Body of pancreas (tissue), 4 donors: ENCODE data around the gene MBTPS1. TPM values are rescaled to one million over a fixed set of nuclear protein-coding genes. Genes with fewer than 3 reads are reported as not detected.

Experiments
- ATAC-seq: fragments of 150-250 bp; one replicate; pipeline ENCODE4 v1.9.1; 2016
- DNase-seq, 4 donors: peaks; one replicate each; pipeline ENCODE4 v3.0.0-alpha.2; 2019
- H3K27ac ChIP-seq, 4 donors: fragments of 200-600 bp; sonication (generic); 1 replicate in 3 of 4; 2 replicates in 1 of 4; pipeline versions ENCODE4 v1.5.1 to v1.6.1; 2016 to 2019; ENCODE audit warnings: mild to moderate bottlenecking in 1 of 4, mixed read lengths in 1 of 4, moderate library complexity in 1 of 4
- H3K27me3 ChIP-seq, 2 donors: fragments of 200-600 bp; sonication (generic); one replicate each; pipeline ENCODE4 v1.6.0; 2016; ENCODE audit warnings: mild to moderate bottlenecking in 1 of 2
- H3K36me3 ChIP-seq, 2 donors: fragments of 200-600 bp; sonication (generic); replicated peaks in 1 of 2; 2 replicates each; pipeline ENCODE4 v1.5.1; 2016; ENCODE audit warnings: low read depth in 2 of 2; ENCODE audit not compliant: insufficient read depth in 1 of 2
- H3K4me1 ChIP-seq: fragments of 200-600 bp; sonication (generic); one replicate; pipeline ENCODE4 v1.6.0; 2016
- H3K4me3 ChIP-seq, 2 donors: fragments of 200-600 bp; sonication (generic); 1 replicate in 1 of 2; 2 replicates in 1 of 2; pipeline ENCODE4 v1.5.1; 2016 to 2019
- H3K9me3 ChIP-seq, 3 donors: fragments of 200-600 bp; sonication (generic); 1 replicate in 2 of 3; 2 replicates in 1 of 3; pipeline ENCODE4 v1.5.1; 2016
- CTCF ChIP-seq, 7 experiments: fragments of 450-650 bp in 4 of 7; fragments of 200-600 bp in 3 of 7; sonication (generic) in 3 of 7; IDR thresholded peaks; one replicate each; pipeline ENCODE4 v1.5.1; 2016 to 2019; ENCODE audit warnings: antibody characterized with exemption in 7 of 7
- POLR2A ChIP-seq, 3 donors: fragments of 450-650 bp; IDR thresholded peaks; one replicate each; pipeline ENCODE4 v1.6.1; 2016; ENCODE audit warnings: antibody characterized with exemption in 3 of 3, mild to moderate bottlenecking in 2 of 3
- WGBS, 2 donors: methylation state at CpG; one replicate each; pipeline ENCODE4 v1.1.5; 2017; 5-methylcytosine and 5-hydroxymethylcytosine counted together
- intact Hi-C: fragments of 100-400 bp; cut with DNase I; formaldehyde crosslinking; loops from one replicate; pipeline ENCODE4 v1.15.1; 2023
- total RNA-seq, 2 donors: library from RNA; depleted of rRNA; stranded (reverse); fragments of >200 nt; gene quantifications; one replicate each; pipeline ENCODE4 v1.1.0, GENCODE V29; 2016

MBTPS1 gene
- total RNA-seq, 2 donors from 2014 or later: 58.9 to 75.5 TPM

GRCh38 chr16:84068783-84069462, 47.8 kb downstream of the MBTPS1 start:
- Histone ChIP-seq H3K27ac (peak overlapping the region in 1 of 4 donors; percentile 2), H3K4me3 (no peak overlapping the region), H3K36me3 (peaks cover 0 to 45% of the 10 kb centered on the region in 2 donors), H3K4me1 (no peaks in the 10 kb centered on the region), H3K27me3 (no peaks in the 10 kb centered on the region), H3K9me3 (no peaks in the 10 kb centered on the region)
- ATAC-seq (no peak), DNase-seq (no peak)
- WGBS, 2 donors: 74 to 87% methylated on average over 13 of the region's 13 CpGs
- TF ChIP-seq POLR2A (IDR thresholded peaks at IDR 0.05) (no peak), CTCF (IDR thresholded peaks at IDR 0.05) (no peak)
- intact Hi-C loops: loop anchor here (10.0 kb wide), 1 partner anchor 244 kb away; no protein-coding TSS in a partner anchor

GRCh38 chr16:84068041-84068440, 48.7 kb downstream of the MBTPS1 start:
- intact Hi-C loops: loop anchor here (10.0 kb wide), 1 partner anchor 243 kb away; no protein-coding TSS in a partner anchor
- Histone ChIP-seq H3K27ac (no peak overlapping the region), H3K36me3 (peaks cover 0 to 40% of the 10 kb centered on the region in 2 donors), H3K4me1 (no peaks in the 10 kb centered on the region), H3K27me3 (no peaks in the 10 kb centered on the region), H3K4me3 (no peak overlapping the region), H3K9me3 (no peaks in the 10 kb centered on the region)
- ATAC-seq (no peak), DNase-seq (no peak)
- WGBS, 2 donors: 89 to 95% methylated on average over 8 of the region's 8 CpGs
- TF ChIP-seq CTCF (IDR thresholded peaks at IDR 0.05): no peak
- TF ChIP-seq POLR2A (IDR thresholded peaks at IDR 0.05): no peak

- DNase-seq (no peak), ATAC-seq (no peak)
- H3K9me3 ChIP-seq: no peaks in the 10 kb centered on the region
- H3K36me3 ChIP-seq: peaks cover 0 to 36% of the 10 kb centered on the region in 2 donors
- intact Hi-C loops: loop anchor here (10.0 kb wide), 1 partner anchor 243 kb away; no protein-coding TSS in a partner anchor
- no peaks in the 10 kb centered on the region for H3K4me1 ChIP-seq
- no peak overlapping the region for H3K4me3 ChIP-seq
- 84 to 90% methylated on average over 9 of the region's 9 CpGs for WGBS, 2 donors
- no peaks in the 10 kb centered on the region for H3K27me3 ChIP-seq
- no peak overlapping the region for H3K27ac ChIP-seq
- TF ChIP-seq CTCF (IDR thresholded peaks at IDR 0.05) (no peak), POLR2A (IDR thresholded peaks at IDR 0.05) (no peak)
These were observed 49.1 kb downstream of the MBTPS1 start for GRCh38 chr16:84067640-84068039.

- peak; percentile 54 to 75 (median 62) for DNase-seq
These were observed 51.1 kb downstream of the MBTPS1 start for GRCh38 chr16:84065536-84066132.

More at GRCh38 chr16:84065536-84066132, 51.1 kb downstream of the MBTPS1 start:
- Histone ChIP-seq H3K27me3 (no peaks in the 10 kb centered on the region), H3K4me1 (no peaks in the 10 kb centered on the region), H3K27ac (no peak overlapping the region), H3K9me3 (no peaks in the 10 kb centered on the region), H3K4me3 (no peak overlapping the region), H3K36me3 (peaks cover 3 to 45% of the 10 kb centered on the region in 2 donors)
- intact Hi-C loops: loop anchor here (10.0 kb wide), 1 partner anchor 241 kb away; no protein-coding TSS in a partner anchor
- TF ChIP-seq CTCF (IDR thresholded peaks at IDR 0.05): peak; percentile 27 to 69 (median 67)
- no peak for TF ChIP-seq POLR2A (IDR thresholded peaks at IDR 0.05)
- ATAC-seq: peak; percentile 56
- WGBS, 2 donors: 36 to 43% methylated on average over 12 of the region's 12 CpGs
